NCI-H2227 (cell line): ENCODE results near the gene FLNC.

Experiments used
- DNase-seq: peaks from one replicate; lab custom pipeline; 2025; ENCODE audit not compliant: unreplicated experiment; lab: John Stamatoyannopoulos, UW

FLNC gene

DNA sequence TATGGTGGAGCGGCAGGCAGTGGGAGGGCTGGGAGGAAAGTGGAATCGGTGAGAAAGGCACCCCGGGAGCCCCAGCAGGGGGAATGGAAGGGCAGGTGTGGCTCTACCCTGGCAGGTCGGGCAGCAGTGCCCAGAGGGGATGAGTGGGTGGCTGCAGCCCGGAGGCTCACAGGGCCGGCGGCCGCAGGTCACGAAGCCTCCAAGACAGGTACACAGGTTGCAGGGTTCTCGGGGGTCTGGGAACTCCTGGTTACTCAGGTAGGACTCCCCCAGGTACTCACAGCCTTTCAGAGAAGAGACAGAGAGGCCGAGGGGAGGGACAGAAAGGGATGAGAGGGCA, 58.5 kb downstream of the FLNC start:
- DNase-seq: no peak

DNA sequence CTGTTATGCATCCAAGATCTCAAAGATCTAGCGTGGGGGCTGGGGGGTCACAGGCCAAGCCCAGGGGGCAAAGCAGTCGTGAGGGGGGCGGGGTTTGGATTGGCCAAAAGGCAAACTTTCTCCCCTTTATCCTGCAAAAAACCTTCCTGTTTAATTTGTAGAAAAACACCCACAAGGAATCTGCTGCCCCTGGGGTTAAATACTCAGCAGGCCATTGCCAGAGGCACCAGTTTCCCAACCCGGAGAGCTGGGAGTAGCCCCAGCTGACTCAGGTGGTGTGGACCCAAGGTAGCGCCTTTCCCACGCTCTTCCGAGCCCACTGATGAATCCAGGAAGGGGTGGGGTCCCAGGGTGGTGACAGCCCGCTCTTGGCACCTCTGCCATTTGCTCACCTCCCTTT, 58.9 kb downstream of the FLNC start:
- no peak for DNase-seq

DNA sequence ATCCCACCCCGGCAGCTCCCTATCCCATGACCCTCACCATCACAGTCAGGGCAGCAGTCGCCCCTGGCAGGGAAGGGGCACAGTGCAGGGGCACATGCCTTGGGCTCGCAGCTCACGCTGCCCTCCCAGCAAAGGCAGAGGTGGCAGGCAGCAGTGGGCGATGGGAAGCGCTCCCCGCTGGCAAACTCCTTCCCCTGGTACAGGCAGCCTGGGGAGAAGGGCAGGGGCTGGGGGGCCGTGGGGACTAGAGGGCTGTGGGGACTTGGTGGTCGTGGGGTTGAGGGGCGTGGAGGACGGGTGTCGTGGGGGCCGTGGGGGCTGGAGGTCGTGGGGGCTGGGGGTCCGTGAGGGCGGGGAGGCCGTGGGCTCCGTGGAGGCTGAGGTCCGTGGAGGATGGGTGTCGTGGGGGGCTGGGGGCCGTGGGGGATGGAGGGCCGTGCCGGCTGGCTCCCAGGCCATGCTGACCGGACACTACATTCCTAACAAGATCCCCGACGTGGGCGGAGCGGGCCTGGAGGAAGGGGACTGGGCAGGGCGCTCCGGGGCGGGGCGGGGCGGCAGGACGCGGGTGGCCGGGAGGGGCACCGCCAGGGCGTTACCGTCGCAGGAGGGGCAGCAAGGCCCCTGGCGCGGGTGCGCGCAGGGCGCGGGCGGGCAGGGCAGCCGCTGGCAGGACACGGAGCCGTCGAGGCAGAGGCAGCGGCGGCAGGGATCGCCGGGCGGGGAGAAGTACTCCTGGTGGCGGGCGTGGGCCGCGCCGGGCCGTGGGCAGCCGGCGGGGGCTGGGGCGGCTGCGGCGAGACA, 60.3 kb downstream of the FLNC start:
- peak; percentile 36 for DNase-seq

DNA sequence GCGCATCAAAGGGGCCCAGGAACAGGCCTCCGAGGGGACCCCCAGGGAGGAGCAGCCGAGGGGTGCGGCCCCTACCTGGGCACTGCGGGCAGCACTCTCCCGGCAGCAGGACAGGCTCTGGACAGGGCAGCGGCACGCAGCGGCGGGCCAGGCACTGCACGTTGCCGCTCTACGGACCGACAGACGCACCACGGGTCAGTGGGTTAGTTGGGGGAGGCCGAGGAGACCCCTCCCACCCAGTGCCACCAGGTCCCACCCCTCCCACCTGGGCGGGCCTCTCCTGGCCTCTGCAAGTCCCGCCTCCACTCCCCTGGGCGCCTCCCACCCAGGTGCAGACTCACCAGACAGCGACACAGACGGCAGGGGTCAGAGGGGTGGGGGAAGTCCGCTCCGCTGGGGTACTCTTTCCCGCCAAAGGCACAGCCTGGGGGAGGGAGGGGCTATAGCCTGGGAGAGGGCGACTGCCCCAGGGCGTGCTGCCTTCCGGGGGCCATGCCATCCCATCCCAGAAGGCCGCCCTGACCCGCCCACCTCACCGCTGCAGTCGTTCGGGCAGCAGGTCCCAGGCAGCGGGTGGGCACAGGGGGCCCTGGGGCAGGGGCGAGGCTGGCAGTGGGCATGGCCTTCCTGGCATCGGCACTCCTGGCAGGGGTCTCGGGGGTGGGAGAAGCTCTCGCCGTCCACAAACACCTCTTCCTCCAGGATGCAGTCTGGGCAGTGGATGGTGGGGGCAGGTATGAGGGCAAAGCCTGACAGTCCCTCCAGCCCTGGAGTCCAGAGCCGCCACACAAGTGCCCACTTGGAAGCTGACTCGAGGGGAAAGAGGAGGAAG, 61.1 kb downstream of the FLNC start:
- DNase-seq: no peak

DNA sequence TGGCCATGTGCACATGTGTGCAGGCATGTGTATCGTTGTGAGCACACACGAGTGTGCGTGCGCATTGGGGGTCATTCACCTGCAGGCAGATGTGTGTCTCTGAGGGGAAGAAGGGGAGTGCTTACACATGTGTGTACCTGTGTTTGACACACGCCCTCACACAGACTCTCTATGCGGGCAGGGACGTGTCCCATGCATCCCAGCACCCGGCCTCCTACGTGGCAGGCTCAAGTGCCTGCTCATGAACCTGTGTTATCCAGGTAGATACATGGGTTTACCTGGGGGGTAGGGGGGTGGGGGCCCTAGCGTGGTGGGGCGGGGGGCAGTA, 61.7 kb downstream of the FLNC start:
- no peak for DNase-seq

DNA sequence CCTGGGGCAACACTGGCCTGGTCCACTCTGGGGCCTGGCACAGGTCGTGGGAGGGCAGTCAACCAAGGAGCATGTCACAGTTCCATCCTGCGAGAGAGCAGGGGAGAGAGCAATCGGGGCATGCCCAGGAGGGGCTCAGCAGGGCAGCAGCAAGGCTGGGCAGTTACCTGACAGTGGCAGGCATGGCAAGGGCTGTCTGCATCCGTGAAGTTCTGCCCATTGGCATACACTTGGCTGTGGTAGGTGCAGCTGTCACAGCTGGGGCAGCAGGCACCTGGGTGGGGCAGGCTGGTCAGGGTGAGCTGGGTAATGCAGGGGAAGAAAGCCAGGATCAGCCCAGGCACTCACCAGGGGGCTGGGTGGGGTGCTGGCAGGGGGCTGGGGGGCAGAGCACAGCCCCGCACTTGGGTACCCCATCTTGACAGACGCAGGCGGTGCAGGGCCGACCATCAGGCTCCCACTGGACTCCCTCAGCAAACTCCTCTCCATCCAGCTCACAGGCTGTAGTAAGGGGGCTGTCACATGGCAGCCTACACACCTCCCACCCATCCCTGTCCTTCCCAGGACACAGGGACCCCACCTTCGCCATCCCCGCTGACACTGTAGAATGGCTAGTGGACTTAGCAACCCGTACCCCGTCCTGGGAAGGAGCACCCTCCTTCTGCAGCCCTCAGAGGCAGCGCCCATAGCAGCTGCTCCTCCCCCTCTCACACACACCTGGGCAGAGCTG, 62.5 kb downstream of the FLNC start:
- DNase-seq: no peak

DNA sequence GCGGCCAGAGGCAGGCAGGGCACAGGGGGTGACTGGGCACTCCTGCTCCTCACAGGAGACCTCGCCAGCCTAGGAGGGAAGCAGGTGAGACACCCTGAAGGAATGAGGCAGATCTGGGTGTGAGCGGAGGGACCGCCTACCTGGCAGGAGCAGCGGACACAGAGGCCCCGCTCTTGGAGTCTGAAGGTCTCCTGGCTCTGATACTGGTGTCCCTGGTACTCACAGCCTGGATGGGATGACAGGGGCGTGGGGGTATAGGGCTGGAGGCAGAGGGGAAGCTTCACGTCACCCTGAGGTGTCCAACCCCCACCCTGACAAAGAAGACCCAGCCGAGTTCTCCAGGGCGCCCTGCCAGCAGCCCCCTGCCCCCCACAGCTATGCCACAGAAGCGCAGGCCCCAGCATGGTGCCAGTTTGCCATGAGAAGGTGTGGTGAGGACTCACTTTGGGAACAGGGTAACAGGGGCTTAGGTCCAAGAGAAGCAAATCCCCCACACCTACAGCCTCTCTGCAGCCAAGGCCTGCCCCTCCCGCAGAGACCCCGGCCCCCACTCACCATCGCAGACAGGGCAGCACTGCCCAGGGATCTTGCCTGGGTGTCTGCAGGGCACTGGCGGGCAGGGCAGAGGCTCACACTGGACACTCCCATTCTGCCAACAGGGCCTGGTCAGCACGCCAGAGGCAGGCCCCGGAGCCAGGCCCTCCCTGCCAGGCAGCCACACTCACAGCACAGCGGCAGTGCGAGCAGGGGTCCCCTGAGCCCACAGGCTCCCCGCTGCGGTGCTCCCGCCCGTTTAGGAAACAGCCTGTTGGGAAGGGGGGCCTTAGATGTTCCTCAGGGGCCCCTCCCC, 63.3 kb downstream of the FLNC start:
- DNase-seq: no peak

DNA sequence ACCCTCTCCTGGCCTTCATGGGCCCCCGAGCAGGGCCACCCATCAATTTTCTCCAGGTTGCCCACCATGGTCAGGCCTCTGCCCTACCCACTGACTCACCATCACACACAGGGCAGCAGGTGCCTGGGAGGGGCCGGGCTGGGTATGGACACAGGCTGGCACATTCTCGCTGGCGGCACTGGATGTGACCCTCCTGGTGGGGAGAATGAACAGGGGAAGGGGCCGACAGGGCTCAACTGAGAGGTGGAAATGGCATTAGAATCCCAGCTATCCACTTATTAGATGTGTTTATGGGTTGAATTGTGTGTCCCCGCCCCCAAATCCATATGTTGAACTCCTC, 63.9 kb downstream of the FLNC start:
- DNase-seq: no peak

DNA sequence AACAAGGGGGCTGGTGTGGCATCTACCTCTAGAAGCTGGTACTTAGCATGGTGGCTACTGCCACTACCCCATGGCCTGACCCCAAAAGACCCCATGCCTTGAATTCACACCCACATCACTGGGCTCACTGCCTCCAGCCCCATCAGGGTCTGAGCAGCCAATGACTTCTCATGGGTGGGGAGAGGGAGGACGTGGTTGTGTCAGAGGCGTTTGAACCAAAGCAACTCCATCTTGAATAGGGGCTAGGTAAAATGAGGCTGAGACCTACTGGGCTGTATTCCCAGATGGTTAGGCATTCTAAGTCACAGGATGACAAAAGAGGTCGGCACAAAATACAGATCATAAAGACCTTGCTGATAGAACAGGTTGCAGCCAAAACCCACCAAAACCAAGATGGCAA, 65.1 kb downstream of the FLNC start:
- no peak for DNase-seq

DNA sequence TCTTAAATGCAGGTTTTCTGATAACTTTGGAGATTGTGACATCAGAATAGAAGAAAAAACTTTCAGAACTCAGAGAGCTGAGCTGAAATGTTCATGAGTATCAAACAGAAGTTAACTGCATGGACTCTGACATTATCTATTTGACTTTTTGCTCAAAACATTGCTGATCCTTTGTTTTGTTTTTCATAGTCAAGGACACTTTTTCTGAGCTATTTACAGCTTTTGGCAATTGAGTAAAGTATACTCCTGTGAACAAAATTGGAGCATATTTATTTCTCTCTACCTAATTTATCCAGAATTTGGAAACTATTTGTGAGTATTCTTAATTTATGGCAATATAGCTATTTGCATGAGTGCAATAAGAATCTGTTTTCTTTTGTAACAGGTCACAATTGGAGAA, 69.2 kb downstream of the FLNC start:
- no peak for DNase-seq

DNA sequence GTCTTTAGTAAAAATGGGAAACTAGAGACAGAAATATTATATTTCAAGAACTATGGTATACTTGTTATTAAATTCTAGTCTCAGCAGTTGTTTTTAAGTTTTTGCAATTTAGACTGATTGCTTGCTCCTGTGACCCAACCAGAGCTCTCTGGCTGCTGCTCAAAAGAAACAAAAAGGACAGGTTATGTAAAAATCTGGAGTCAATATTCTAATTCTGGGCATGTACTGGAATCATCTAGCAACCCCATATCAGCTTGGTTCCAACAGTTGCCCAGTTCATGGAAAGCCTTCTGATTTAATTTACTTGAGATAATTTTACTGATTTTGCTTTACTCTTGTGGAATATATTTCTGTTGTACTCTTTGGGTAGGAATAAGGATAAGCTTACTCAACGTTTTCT, 70.0 kb downstream of the FLNC start:
- no peak for DNase-seq

DNA sequence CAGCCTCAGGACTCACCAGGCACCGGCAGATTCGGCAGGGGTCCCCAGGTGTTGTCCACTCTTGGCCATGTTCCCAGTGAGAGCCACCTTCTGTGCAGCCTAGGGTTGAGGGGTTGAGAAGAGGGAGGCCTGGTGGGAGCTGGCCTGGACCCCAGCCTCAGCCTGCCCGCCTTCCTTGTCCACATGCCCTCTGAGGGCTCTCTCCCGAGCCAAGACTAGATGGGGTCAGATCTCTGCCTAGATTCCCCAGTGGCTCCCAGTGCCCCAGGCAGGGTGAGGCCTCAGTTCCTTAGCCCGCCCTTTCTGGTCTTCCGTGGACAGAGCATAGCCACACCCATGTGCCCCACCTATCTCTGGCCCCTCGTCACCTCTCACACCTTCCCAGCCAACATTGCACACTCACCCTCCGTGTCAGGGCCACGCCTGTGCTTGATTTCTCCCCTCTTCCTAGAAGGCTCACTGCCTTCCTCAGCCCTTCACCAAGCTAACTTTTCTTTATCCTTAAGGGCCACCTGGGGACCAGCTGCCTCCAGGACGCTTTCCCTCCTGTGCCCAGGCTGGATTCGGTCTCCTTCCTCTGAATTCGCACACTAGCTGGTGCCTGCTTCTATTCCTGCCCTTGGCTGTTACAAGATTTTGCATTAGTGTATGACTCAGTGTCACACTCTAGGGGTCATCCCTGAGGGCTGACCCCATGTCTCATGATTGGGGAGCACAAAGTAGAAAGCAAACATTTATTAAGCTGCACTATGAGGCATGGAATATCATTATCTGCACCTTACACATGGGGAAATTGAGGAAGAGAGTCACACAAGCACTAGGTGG, 72.8 kb downstream of the FLNC start:
- no peak for DNase-seq

DNA sequence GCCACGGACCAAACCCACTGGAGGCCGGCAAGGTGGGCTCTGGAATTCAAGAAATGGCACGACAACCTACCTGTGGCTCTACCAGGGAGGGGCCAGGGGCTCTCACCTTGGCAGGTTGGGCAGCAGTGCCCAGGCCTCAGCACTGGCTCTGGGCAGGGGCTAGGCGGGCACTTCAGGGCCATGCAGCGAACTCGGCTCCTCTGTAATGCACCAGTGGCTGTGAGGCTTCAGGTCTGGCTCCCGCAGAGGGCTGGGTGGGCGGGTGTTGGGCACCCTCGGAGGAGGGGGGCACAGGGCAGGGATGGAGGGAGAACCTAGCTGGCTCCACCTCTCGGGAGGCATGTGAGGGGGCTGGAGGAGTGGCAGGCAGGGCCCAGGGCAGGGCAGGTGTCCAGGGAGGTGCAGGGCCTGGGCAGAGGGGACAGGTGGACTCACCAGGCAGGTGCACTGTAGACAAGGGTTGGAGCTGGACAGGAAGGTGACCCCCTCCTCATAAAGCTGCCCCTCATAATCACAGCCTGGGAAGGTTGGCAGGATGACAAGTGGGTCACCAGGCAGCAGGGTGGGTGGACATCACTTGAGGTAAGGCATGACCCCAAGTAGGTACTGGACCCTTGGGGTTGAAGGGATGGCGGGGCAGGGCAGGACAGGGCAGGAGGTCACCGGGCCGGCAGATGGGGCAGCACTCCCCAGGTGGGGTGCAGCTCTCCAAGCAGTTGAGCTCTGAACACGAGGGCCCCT, 73.6 kb downstream of the FLNC start:
- DNase-seq: no peak

DNA sequence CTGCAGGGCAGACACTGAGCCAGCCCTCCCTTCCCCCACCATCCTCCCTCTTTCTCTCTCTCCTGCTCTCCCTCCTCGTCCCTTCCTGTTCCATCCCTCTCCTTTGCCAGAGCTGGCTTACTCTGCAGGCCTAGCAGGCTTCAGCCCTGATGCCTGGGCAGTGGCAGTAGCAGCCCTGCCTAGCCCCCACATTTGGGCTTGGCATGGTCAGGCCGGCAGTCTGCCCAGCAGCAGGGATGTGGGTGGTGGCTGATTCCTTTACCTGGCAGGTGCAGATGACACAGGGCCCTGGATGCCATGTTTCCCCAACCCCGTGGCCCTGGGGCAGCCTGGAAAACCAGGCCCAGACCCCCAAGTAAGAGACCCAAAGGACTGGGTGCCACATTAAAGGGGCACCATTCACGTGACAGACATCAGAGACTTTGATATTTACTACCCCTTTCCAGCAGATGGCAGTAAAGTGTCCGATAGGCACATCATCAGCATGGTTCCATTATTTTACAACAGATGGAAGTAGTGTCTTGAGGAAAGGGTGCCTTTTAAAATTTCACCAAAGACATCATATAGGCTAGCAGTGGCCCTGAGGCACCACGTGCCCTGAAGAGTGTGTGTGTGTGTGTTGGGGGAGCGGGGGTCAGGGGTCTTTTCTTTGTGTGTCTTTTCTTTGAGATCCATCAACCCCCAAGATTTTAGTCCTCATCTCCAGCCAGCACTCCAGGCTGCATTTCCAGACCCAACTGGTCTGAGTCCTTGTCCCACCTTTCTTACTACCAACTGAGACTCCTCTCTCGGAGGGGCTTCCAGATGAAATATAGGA, 74.4 kb downstream of the FLNC start:
- peak; percentile 82 for DNase-seq

DNA sequence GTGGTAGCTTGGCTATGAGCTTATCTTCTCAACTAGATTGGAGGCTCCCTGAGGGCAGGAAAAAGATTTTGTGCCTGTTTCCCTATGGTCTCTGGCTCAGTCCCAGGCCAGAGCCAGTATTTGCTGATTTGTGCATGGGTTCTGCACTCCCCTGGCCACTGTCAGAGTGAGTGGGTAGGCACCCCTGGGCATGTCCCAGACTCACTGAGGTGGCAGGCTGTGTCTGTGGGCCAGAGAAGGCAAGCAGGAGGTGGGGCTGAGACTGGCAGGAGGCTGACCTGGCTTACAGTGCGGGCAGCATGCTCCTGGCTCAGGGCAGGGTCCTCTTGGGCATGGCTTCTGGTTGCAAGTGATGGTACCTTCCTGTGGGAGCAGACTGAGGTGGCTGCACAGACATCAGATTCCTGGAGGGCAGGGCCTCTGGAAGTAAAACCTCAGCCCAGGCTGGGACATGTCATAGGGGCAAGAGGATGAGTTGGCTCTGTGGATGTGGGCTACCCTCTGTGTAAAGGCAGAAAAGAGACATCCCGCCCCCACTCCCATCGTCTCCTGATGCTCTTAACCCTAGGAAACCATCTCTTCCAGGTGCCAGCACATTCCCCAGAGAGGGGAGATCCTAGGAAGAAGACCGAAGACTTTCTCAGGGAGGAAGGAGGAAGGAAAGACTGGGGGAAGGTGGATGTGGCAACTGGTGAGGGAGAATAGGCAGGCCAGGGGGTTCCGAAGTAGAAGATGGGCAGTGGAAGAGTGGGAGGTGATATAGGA, 76.0 kb downstream of the FLNC start:
- no peak for DNase-seq

DNA sequence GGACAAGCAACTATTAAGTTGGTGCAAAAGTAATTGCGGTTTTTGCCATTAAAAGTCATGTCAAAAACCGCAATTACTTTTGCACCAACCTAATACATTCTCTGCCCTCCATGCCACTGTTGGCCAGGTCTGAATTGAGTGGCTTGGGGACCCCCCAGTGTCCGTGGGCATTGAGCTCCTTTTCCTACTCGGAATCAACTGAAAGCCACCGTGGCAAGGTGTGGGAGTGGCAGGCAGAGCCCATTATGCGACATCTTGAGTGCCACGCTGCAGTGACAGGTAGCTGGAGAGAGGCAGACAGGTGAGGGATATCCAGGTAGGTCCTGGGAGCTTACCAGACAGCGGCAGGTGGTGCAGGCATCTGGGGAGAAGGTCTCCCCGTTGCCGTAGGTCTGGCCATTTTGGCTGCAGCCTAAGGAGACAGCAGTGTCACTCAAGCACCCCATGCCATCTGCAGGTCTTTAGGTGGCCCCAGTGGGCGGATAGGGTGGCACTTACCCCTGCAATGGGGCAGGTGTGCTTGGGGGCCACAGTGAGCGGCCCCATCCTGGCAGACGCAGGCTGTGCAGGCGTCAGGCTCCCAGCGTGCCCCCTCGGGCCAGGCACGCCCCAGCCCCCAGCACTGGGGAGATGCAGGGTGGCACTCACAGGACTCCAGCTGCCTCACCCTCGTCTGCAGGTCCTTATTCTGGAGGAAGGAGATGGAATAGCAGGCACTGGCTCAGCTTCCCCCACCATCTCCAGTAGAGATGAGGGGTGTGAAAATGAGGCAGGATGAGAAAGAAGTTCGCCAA, 76.8 kb downstream of the FLNC start:
- no peak for DNase-seq
